NCI-H69 (cell line): ENCODE measurements around the gene KIF21B.

Source experiments
- DNase-seq: peaks from one replicate; lab custom pipeline; 2025; lab: John Stamatoyannopoulos, UW

The KIF21B gene

DNA sequence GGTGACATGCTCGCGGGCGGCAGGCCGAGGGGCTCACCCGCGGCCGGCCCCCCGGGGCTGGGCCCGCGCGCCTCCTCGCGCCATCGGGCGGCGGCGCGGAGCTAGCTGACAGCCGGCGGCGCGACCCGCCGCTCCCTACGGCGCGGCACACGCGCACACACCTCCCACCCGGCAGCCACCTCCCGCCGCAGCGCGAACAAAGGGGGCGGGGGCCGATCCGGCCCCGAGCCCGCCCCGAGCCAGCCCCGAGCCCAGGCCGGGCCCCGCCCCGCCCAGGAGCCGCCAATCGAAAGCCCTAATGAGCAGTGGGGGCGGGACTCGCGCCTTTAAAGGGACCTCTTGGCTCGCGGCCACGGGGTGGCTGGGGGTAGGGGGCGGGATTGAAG, at the start of gene KIF21B:
TSS of gene KIF21B (minus strand) at position 198 of the 386 bp plus-strand sequence. CDS start 331 bp downstream, outside the sequence.
- peak; percentile 95 for DNase-seq

DNA sequence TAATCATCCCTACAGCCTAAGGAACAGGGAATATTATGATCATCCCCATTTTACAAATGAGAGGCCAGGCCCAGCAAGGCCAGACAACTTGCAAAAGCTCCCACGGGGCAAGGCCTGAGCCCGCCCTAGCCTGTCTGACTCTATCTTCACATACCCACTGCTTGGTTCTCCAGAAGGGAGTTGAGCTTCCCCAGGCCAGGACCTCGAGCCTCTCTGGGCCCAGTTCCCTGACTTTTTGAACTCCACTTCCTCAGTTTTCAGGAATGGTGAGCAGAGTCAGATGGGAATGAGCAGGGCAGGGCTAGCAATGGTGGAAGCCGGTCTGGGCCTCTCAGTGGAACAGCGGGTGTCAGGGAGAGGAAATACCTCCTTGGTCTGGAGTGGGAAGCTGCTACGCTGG, 49.4 kb upstream of the KIF21B start:
- no peak for DNase-seq

GRCh38 chr1:201072149-201072548, 48.6 kb upstream of the KIF21B start:
- peak; percentile 18 for DNase-seq

DNA sequence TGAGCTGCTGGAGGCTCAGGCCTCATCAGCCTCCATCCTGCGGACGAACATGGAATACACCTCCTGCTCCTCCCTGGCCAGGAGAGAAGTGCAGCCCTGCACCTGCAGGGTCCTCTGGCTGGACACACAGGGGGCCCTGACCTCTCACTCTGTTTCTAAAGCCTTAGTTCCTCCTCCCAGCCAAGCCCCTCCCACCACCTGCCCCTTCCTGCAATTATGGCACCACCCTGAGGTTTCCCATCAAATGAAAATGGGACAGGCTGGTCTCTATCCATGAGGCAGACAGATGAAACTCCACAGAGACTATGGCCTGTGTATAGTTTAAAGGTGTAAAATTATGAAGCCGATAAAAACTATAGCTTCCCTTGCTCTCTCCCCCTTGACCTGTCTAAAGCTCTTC, 46.1 kb upstream of the KIF21B start:
- DNase-seq: peak; percentile 63

GRCh38 chr1:201068976-201069375, 45.5 kb upstream of the KIF21B start:
- DNase-seq: no peak

- no peak for DNase-seq
These were observed 43.5 kb upstream of the KIF21B start for GRCh38 chr1:201066986-201067385.

GRCh38 chr1:201065686-201066085, 42.2 kb upstream of the KIF21B start:
- DNase-seq: no peak

DNA sequence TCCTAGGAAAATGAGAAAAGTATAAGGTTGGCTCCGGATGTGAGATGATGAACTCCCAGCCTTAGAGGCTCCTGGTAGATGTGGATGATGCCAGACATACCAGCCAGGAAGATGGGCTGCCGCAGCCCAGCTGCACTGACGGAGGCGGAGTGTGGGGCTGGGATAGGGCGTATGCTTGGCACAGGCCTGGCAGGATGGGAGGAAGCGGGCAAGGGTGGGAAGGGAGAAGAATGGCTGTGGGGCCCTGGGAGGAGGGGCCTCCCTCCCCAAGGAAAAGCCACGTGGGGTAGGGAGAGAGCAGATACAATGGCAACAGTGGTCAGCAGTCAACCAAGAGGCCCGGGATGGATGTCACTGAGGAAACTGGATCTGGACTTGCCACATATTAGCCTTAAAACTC, 41.3 kb upstream of the KIF21B start:
- DNase-seq: no peak

- no peak for DNase-seq
These were observed 39.6 kb upstream of the KIF21B start for GRCh38 chr1:201063145-201063544.

- no peak for DNase-seq
These were observed 39.1 kb upstream of the KIF21B start for GRCh38 chr1:201062511-201063091.

GRCh38 chr1:201061886-201062285, 38.4 kb upstream of the KIF21B start:
- DNase-seq: no peak

GRCh38 chr1:201061049-201061448, 37.5 kb upstream of the KIF21B start:
- DNase-seq: no peak

GRCh38 chr1:201060586-201060985, 37.1 kb upstream of the KIF21B start:
- DNase-seq: no peak

DNA sequence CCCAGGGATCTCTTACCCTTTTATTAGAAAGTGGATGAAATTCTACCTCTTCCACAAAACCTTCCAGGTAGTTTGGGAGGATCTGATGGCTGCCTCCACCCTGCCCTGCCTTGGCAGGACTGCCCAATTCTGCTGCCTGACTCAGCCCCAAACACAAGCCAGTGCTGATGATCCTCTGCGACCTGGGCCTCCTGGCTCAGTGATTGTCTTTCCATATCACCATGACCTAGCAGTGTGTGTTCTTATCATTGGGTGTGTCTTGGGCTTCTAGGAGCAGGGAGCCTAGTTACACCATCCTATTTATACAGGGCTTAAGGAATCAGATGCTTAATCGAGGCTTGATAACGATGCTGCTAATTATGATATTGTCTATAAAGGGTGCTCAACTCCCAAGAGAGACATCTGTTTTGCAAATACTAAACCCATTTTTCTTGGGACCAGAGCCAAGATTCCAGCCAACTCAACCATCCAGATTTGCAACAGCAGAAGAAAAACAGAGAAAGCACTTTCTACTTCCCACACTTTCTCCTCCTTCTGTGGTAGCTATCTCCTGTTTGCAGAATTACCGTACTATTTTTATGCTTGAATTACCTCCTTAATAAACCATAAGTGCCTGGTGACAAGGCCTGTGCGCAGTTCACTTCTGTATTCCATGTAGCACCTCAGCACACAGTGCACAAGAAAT, 36.5 kb upstream of the KIF21B start:
- DNase-seq: peak; percentile 72

DNA sequence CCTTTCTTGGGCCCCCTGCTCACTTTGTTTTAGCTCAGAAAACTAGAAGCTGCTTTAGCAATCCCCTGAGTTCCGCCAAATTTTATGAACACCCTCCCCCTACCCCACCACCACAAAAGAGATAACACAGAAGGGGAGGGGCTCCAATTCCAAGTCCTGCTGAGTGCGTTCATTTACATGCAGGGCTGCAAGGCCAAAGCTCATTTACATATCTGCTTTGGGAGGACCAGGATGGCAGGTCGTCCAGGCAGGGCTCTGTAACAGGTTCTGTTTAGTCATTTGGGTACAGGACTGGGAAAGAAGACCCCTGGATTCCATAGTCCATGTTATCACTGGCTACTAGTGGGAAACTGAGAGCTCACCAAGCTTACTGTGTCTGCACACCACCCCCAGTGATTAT, 35.9 kb upstream of the KIF21B start:
- DNase-seq: no peak

- no peak for DNase-seq
These were observed 30.6 kb upstream of the KIF21B start for GRCh38 chr1:201054091-201054543.

- peak; percentile 15 for DNase-seq
These were observed 29.8 kb upstream of the KIF21B start for GRCh38 chr1:201053155-201053860.

GRCh38 chr1:201051399-201051798, 27.9 kb upstream of the KIF21B start:
- no peak for DNase-seq

- DNase-seq: no peak
These were observed 27.2 kb upstream of the KIF21B start for GRCh38 chr1:201050515-201051277.

DNA sequence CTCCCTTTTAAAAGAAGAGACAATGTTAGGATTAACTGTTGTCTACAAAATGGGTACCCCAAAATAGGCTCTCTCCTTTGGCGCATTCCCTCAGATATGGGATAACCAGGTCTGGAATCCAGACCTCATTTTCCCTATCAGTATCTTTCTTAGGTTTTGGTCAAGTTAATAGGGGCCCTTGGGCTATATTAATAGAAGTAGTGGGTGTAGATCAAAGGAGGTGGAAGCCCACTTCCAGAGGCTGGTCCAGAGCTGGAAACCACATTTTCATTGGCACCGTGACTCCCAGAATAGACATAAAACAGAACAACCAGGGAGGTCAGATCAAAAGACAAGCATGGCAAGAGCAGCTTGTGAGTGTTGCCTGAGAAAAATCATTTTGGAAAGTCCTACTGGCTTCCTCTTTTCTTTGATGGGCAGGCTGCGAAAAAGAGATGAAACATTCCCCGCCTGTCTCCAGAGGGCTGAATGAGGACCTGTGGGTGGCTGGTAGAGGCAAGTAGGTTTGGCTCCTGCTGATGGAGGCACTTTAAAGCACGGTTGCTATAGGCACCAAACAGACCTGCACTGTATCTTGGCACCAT, 25.8 kb upstream of the KIF21B start:
- no peak for DNase-seq

DNA sequence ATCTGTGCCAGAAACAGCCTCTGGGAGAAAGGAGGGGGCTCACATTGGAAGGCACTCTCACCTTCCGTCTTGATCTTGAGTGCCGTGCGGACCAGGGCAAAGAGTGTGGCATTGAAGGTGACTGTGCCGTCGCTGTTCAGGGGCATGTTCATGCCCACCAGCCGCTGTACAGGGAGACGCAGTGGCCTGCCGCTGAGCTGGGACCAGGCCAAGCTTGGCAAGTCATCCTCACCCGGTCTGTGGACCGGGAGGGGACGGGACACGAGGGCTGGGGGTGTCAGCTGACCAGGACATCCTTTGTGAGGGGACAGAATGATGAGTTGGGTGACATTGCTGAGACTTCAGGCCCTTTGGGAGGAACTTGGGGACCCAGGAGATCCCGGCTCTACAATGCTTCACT, 25.0 kb upstream of the KIF21B start:
- no peak for DNase-seq

GRCh38 chr1:201044119-201044518, 20.6 kb upstream of the KIF21B start:
- no peak for DNase-seq
